Trophoblast cell (in vitro differentiated cells and primary cell): ENCODE results near the gene GRIPAP1.
"Not testable (repeated sequence)": the region's sequence is repeated elsewhere in the genome, so short reads cannot be mapped to it uniquely, and the experiment has no call there.

Experiments used
- DNase-seq, 2 donors: peaks; one replicate each; pipeline ENCODE4 v3.0.0-alpha.2; 2016
- H2AFZ ChIP-seq: 2 replicates; pipeline ENCODE4 v1.6.1; 2013; ENCODE audit warnings: low read length, moderate library complexity, mild to moderate bottlenecking; ENCODE audit not compliant: insufficient read depth, poor library complexity
- H2AK5ac ChIP-seq: 2 replicates; pipeline ENCODE4 v1.6.1; 2013; ENCODE audit warnings: mild to moderate bottlenecking, low read length
- H2BK120ac ChIP-seq: 2 replicates; pipeline ENCODE4 v1.6.1; 2013; ENCODE audit warnings: low read length, mild to moderate bottlenecking, moderate library complexity; ENCODE audit not compliant: insufficient read depth, poor library complexity
- H2BK12ac ChIP-seq: 2 replicates; pipeline ENCODE4 v1.6.1; 2013; ENCODE audit warnings: mild to moderate bottlenecking, low read length, moderate library complexity
- H2BK5ac ChIP-seq: 2 replicates; pipeline ENCODE4 v1.6.1; 2013; ENCODE audit warnings: low read length, low read depth, moderate library complexity, mild to moderate bottlenecking; ENCODE audit not compliant: poor library complexity
- H3K14ac ChIP-seq: 2 replicates; pipeline ENCODE4 v1.6.1; 2013; ENCODE audit warnings: mild to moderate bottlenecking, low read length
- H3K18ac ChIP-seq: 2 replicates; pipeline ENCODE4 v1.6.1; 2013; ENCODE audit warnings: mild to moderate bottlenecking, low read length
- H3K23ac ChIP-seq: 2 replicates; pipeline ENCODE4 v1.6.1; 2013; ENCODE audit warnings: low read length
- H3K27ac ChIP-seq: 2 replicates; pipeline ENCODE4 v1.5.1; 2013; ENCODE audit warnings: low read depth, mild to moderate bottlenecking, inconsistent platforms, low read length, moderate library complexity
- H3K27me3 ChIP-seq: 2 replicates; pipeline ENCODE4 v1.6.1; 2013; ENCODE audit warnings: inconsistent platforms, mild to moderate bottlenecking, low read length, moderate library complexity; ENCODE audit not compliant: insufficient read depth
- H3K36me3 ChIP-seq, 2 experiments: 1 replicate in 1 of 2; 2 replicates in 1 of 2; pipeline ENCODE4 v1.6.1; 2013; ENCODE audit warnings: low read length in 2 of 2, mild to moderate bottlenecking in 2 of 2, moderate library complexity in 1 of 2; ENCODE audit not compliant: insufficient read depth in 2 of 2, control insufficient read depth in 1 of 2
- H3K4ac ChIP-seq: 2 replicates; pipeline ENCODE4 v1.6.1; 2013; ENCODE audit warnings: low read depth, mild to moderate bottlenecking, low read length, moderate library complexity
- H3K4me1 ChIP-seq, 2 experiments: 1 replicate in 1 of 2; 2 replicates in 1 of 2; pipeline ENCODE4 v1.6.1; 2013; ENCODE audit warnings: low read length in 2 of 2, mild to moderate bottlenecking in 2 of 2, moderate library complexity in 1 of 2; ENCODE audit not compliant: insufficient read depth in 2 of 2, control insufficient read depth in 1 of 2
- H3K4me2 ChIP-seq: 2 replicates; pipeline ENCODE4 v1.6.1; 2013; ENCODE audit warnings: inconsistent platforms, mild to moderate bottlenecking, low read length, moderate library complexity
- H3K4me3 ChIP-seq: 2 replicates; pipeline ENCODE4 v1.5.1; 2013; ENCODE audit warnings: mild to moderate bottlenecking, low read depth, low read length, inconsistent platforms
- H3K79me1 ChIP-seq: one replicate; pipeline ENCODE4 v1.6.1; 2013; ENCODE audit warnings: low read length
- H3K79me2 ChIP-seq: 2 replicates; pipeline ENCODE4 v1.6.1; 2013; ENCODE audit warnings: low read length, mild to moderate bottlenecking; ENCODE audit not compliant: control insufficient read depth, insufficient read depth, poor library complexity
- H3K9ac ChIP-seq: 2 replicates; pipeline ENCODE4 v1.6.1; 2013; ENCODE audit warnings: mild to moderate bottlenecking, low read length
- H3K9me3 ChIP-seq: 2 replicates; pipeline ENCODE4 v1.6.1; 2013; ENCODE audit warnings: low read depth, mild to moderate bottlenecking, control low read depth, inconsistent platforms, low read length; ENCODE audit not compliant: insufficient read depth
- H4K12ac ChIP-seq: 2 replicates; pipeline ENCODE4 v1.6.1; 2013; ENCODE audit warnings: low read depth, mild to moderate bottlenecking, low read length, moderate library complexity
- H4K8ac ChIP-seq: 2 replicates; pipeline ENCODE4 v1.6.1; 2013; ENCODE audit warnings: low read depth, mild to moderate bottlenecking, low read length, moderate library complexity
- H4K91ac ChIP-seq: one replicate; pipeline ENCODE4 v1.6.1; 2013; ENCODE audit warnings: low read depth, mild to moderate bottlenecking, low read length, moderate library complexity
- WGBS: extraction: QIAGEN DNeasy Blood & Tissue Kit; methylation state at CpG from one replicate; pipeline ENCODE4 v1.1.7; 2013; ENCODE audit warnings: missing lambda C conversion rate; ENCODE audit not compliant: insufficient read length, insufficient coverage; ENCODE audit errors: extremely low coverage; 5-methylcytosine and 5-hydroxymethylcytosine counted together

Gene GRIPAP1

GRCh38 chrX:48983081-48983480, 19.0 kb downstream of the GRIPAP1 start:
- DNase-seq: no peak
- Histone ChIP-seq H3K9me3 (no peaks in the 10 kb centered on the region), H2BK5ac (no peak overlapping the region), H3K79me1 (no peaks in the 10 kb centered on the region), H3K4ac (no peak overlapping the region), H3K23ac (no peak overlapping the region), H4K8ac (no peak overlapping the region), H2AFZ (no peak overlapping the region), H3K18ac (no peak overlapping the region), H3K4me3 (no peak overlapping the region), H2BK12ac (no peak overlapping the region), H3K9ac (no peak overlapping the region), H3K79me2 (no peaks in the 10 kb centered on the region), H4K12ac (no peak overlapping the region), H3K27me3 (no peaks in the 10 kb centered on the region), H3K36me3 (peaks cover 34 to 47% of the 10 kb centered on the region in 2 experiments), H3K27ac (no peak overlapping the region), H3K4me2 (no peak overlapping the region), H3K4me1 (no peaks in the 10 kb centered on the region), H2BK120ac (no peak overlapping the region), H3K14ac (no peak overlapping the region), H2AK5ac (no peak overlapping the region), H4K91ac (no peak overlapping the region)
- WGBS: no CpG with 5 or more reads among the region's 17 CpGs

GRCh38 chrX:48981178-48981577, 20.9 kb downstream of the GRIPAP1 start:
- H3K4ac ChIP-seq: no peak overlapping the region
- H3K27me3 ChIP-seq: no peaks in the 10 kb centered on the region
- no peaks in the 10 kb centered on the region for H3K9me3 ChIP-seq
- no peak overlapping the region for H4K12ac ChIP-seq
- H3K4me1 ChIP-seq: no peaks in the 10 kb centered on the region
- no peak overlapping the region for H3K4me3 ChIP-seq
- no peak overlapping the region for H2AFZ ChIP-seq
- H3K79me2 ChIP-seq: no peaks in the 10 kb centered on the region
- H3K18ac ChIP-seq: no peak overlapping the region
- H3K4me2 ChIP-seq: no peak overlapping the region
- H3K23ac ChIP-seq: no peak overlapping the region
- H2BK12ac ChIP-seq: no peak overlapping the region
- WGBS: no CpG with 5 or more reads among the region's 10 CpGs
- no peak overlapping the region for H2BK5ac ChIP-seq
- H3K14ac ChIP-seq: no peak overlapping the region
- no peak overlapping the region for H4K8ac ChIP-seq
- H2BK120ac ChIP-seq: no peak overlapping the region
- DNase-seq: no peak
- H3K9ac ChIP-seq: no peak overlapping the region
- no peak overlapping the region for H4K91ac ChIP-seq
- H3K36me3 ChIP-seq: peaks cover 29 to 44% of the 10 kb centered on the region in 2 experiments
- H3K79me1 ChIP-seq: no peaks in the 10 kb centered on the region
- H3K27ac ChIP-seq: no peak overlapping the region
- no peak overlapping the region for H2AK5ac ChIP-seq

GRCh38 chrX:48980341-48980740, 21.7 kb downstream of the GRIPAP1 start:
- not testable (repeated sequence) for H3K4me2 ChIP-seq, H3K79me2 ChIP-seq, H2AFZ ChIP-seq, H3K18ac ChIP-seq, H3K9ac ChIP-seq, DNase-seq, H2BK5ac ChIP-seq, H4K12ac ChIP-seq, H3K23ac ChIP-seq, H2AK5ac ChIP-seq, H4K8ac ChIP-seq, H3K14ac ChIP-seq, H3K4me3 ChIP-seq, H3K79me1 ChIP-seq, H3K4me1 ChIP-seq, H3K27me3 ChIP-seq, H3K27ac ChIP-seq, H3K9me3 ChIP-seq, H3K4ac ChIP-seq, H4K91ac ChIP-seq, H2BK12ac ChIP-seq, H2BK120ac ChIP-seq
- H3K36me3 ChIP-seq: peaks cover 35 to 49% of the 10 kb centered on the region in 2 experiments
- no CpG with 5 or more reads among the region's 10 CpGs for WGBS

- Histone ChIP-seq H4K12ac (no peak overlapping the region), H4K91ac (no peak overlapping the region), H2AFZ (no peak overlapping the region), H3K23ac (no peak overlapping the region), H3K79me1 (no peaks in the 10 kb centered on the region), H3K4me1 (no peaks in the 10 kb centered on the region), H3K4ac (no peak overlapping the region), H3K9me3 (no peaks in the 10 kb centered on the region), H3K4me3 (no peak overlapping the region), H3K27me3 (no peaks in the 10 kb centered on the region), H3K14ac (no peak overlapping the region), H3K27ac (no peak overlapping the region), H2AK5ac (no peak overlapping the region), H3K79me2 (no peaks in the 10 kb centered on the region), H3K18ac (no peak overlapping the region), H3K4me2 (no peak overlapping the region), H3K36me3 (peaks cover 37 to 51% of the 10 kb centered on the region in 2 experiments), H4K8ac (no peak overlapping the region), H3K9ac (no peak overlapping the region), H2BK5ac (no peak overlapping the region), H2BK12ac (no peak overlapping the region), H2BK120ac (no peak overlapping the region)
- no CpG with 5 or more reads among the region's 5 CpGs for WGBS
- no peak for DNase-seq
These were observed 23.8 kb downstream of the GRIPAP1 start for GRCh38 chrX:48978226-48978625.
